H1 (cell line): Measurements from ENCODE around the gene PDZD2. TPM values are rescaled to one million over a fixed set of nuclear protein-coding genes. Genes with fewer than 3 reads are reported as not detected.

ENCODE experiments used
- CTCF ChIA-PET: fragments of 300-600 bp; sonication (Branson Sonifier 250); formaldehyde crosslinking; loops from one replicate; lab custom pipeline; 2021; ENCODE audit not compliant: partially characterized antibody; lab: Charles Lee
- POLR2A ChIA-PET: fragments of 300-600 bp; sonication (Branson Sonifier 250); formaldehyde crosslinking; loops from one replicate; lab custom pipeline; 2021; ENCODE audit warnings: inconsistent platforms; ENCODE audit not compliant: partially characterized antibody; lab: Charles Lee
- DNase-seq, 2 experiments: peaks; one replicate each; pipeline versions ENCODE4 v3.0.0 to v3.0.0-alpha.2; 2010 to 2022; ENCODE audit warnings: low spot score in 2 of 2, low read depth in 1 of 2, mixed read lengths in 1 of 2
- FAIRE-seq: peaks from 2 replicates; lab custom pipeline; 2011; peaks lifted over from hg19 to GRCh38; lab: Jason Lieb, UNC
- H2AFZ ChIP-seq: 2 replicates; pipeline ENCODE4 v1.8.1; 2012; ENCODE audit warnings: low read length, inconsistent platforms
- H2AK5ac ChIP-seq: 2 replicates; pipeline ENCODE4 v1.6.1; 2013; ENCODE audit warnings: low read depth, low read length
- H2BK120ac ChIP-seq: replicated peaks from 2 replicates; pipeline ENCODE3; 2013; ENCODE audit warnings: low read depth, low read length, inconsistent platforms
- H2BK12ac ChIP-seq: 2 replicates; pipeline ENCODE4 v1.6.1; 2013; ENCODE audit warnings: low read depth, low read length
- H2BK15ac ChIP-seq: 2 replicates; pipeline ENCODE4 v1.6.1; 2013; ENCODE audit warnings: low read length
- H2BK20ac ChIP-seq: 2 replicates; pipeline ENCODE4 v1.6.1; 2013; ENCODE audit warnings: low read length
- H2BK5ac ChIP-seq: 2 replicates; pipeline ENCODE4 v1.6.1; 2013; ENCODE audit warnings: low read depth, low read length
- H3K14ac ChIP-seq: 2 replicates; pipeline ENCODE4 v1.6.1; 2013; ENCODE audit warnings: inconsistent platforms; ENCODE audit not compliant: insufficient read length
- H3K18ac ChIP-seq: 2 replicates; pipeline ENCODE4 v1.6.1; 2013; ENCODE audit warnings: low read length; ENCODE audit errors: extremely low read depth
- H3K23ac ChIP-seq: 2 replicates; pipeline ENCODE4 v1.6.1; 2013; ENCODE audit warnings: inconsistent platforms; ENCODE audit not compliant: insufficient read length
- H3K23me2 ChIP-seq: 2 replicates; pipeline ENCODE4 v1.6.1; 2013; ENCODE audit warnings: low read depth, low read length
- H3K27ac ChIP-seq: 2 replicates; pipeline ENCODE4 v1.6.1; 2011; ENCODE audit warnings: low read depth, low read length, inconsistent platforms
- H3K27me3 ChIP-seq, 4 experiments: replicated peaks in 1 of 4; 1 replicate in 1 of 4; 2 replicates in 3 of 4; pipeline versions ENCODE4 v1.6.1 to v1.8.1; 2011 to 2013; ENCODE audit warnings: low read length in 3 of 4, mild to moderate bottlenecking in 3 of 4, inconsistent platforms in 2 of 4, mixed read lengths in 2 of 4, moderate library complexity in 1 of 4; ENCODE audit not compliant: control insufficient read depth in 3 of 4, insufficient read depth in 3 of 4; ENCODE audit errors: extremely low read depth in 1 of 4
- H3K36me3 ChIP-seq, 4 experiments: 2 replicates each; pipeline versions ENCODE4 v1.6.1 to v1.8.1; 2011 to 2013; ENCODE audit warnings: mild to moderate bottlenecking in 4 of 4, low read length in 3 of 4, moderate library complexity in 2 of 4, control low read depth in 1 of 4, inconsistent platforms in 1 of 4; ENCODE audit not compliant: insufficient read depth in 4 of 4, control insufficient read depth in 2 of 4
- H3K4ac ChIP-seq: replicated peaks from 2 replicates; pipeline ENCODE3; 2013; ENCODE audit warnings: low read length, low read depth, mixed read lengths, inconsistent platforms; ENCODE audit not compliant: insufficient read length
- H3K4me1 ChIP-seq, 4 experiments: replicated peaks in 1 of 4; 1 replicate in 1 of 4; 2 replicates in 3 of 4; pipeline versions ENCODE4 v1.6.1 to v1.8.1; 2011 to 2013; ENCODE audit warnings: low read length in 3 of 4, inconsistent platforms in 2 of 4, mixed read lengths in 1 of 4; ENCODE audit not compliant: insufficient read depth in 4 of 4, control insufficient read depth in 3 of 4
- H3K4me2 ChIP-seq, 2 experiments: 2 replicates each; pipeline versions ENCODE4 v1.6.1 to v1.8.1; 2011 to 2013; ENCODE audit warnings: low read depth in 2 of 2, low read length in 2 of 2, control low read depth in 1 of 2, inconsistent platforms in 1 of 2, mild to moderate bottlenecking in 1 of 2; ENCODE audit not compliant: insufficient read depth in 1 of 2
- H3K4me3 ChIP-seq, 4 experiments: fragments of 200-600, 300-600 bp in 1 of 4; sonication (generic), shearing (Covaris generic), sonication (Bioruptor Twin) in 1 of 4; 2 replicates each; pipeline versions ENCODE4 v1.5.1 to v1.8.1; 2011 to 2016; ENCODE audit warnings: low read length in 4 of 4, low read depth in 3 of 4, control low read depth in 2 of 4, inconsistent platforms in 2 of 4, mild to moderate bottlenecking in 2 of 4, mixed read lengths in 1 of 4, moderate library complexity in 1 of 4; ENCODE audit not compliant: insufficient read depth in 2 of 4; ENCODE audit errors: extremely low read depth in 1 of 4
- H3K56ac ChIP-seq: replicated peaks from 2 replicates; pipeline ENCODE3; 2013; ENCODE audit warnings: low read depth, mild to moderate bottlenecking, mixed read lengths, low read length, inconsistent platforms; ENCODE audit not compliant: insufficient read length
- H3K79me1 ChIP-seq: 2 replicates; pipeline ENCODE4 v1.6.1; 2013; ENCODE audit warnings: low read depth, low read length, control low read depth
- H3K79me2 ChIP-seq, 2 experiments: 2 replicates each; pipeline versions ENCODE4 v1.6.1 to v1.8.1; 2012 to 2013; ENCODE audit warnings: low read length in 2 of 2, mild to moderate bottlenecking in 2 of 2, inconsistent platforms in 1 of 2; ENCODE audit not compliant: insufficient read depth in 2 of 2, control insufficient read depth in 1 of 2
- H3K9ac ChIP-seq, 4 experiments: replicated peaks in 1 of 4; 1 replicate in 1 of 4; 2 replicates in 3 of 4; pipeline versions ENCODE4 v1.6.1 to v1.8.1; 2011 to 2013; ENCODE audit warnings: low read depth in 3 of 4, low read length in 3 of 4, control low read depth in 2 of 4, mild to moderate bottlenecking in 2 of 4, moderate library complexity in 2 of 4, inconsistent platforms in 1 of 4; ENCODE audit errors: extremely low read depth in 1 of 4
- H3K9me3 ChIP-seq, 2 experiments: 2 replicates each; pipeline versions ENCODE4 v1.6.1 to v1.8.1; 2012 to 2013; ENCODE audit warnings: mild to moderate bottlenecking in 2 of 2, moderate library complexity in 2 of 2, control low read depth in 1 of 2, inconsistent platforms in 1 of 2, low read depth in 1 of 2, low read length in 1 of 2, mixed read lengths in 1 of 2; ENCODE audit not compliant: insufficient read depth in 2 of 2
- H4K20me1 ChIP-seq, 2 experiments: replicated peaks in 1 of 2; 2 replicates each; pipeline versions ENCODE3 to v1.8.1; 2011 to 2013; ENCODE audit warnings: inconsistent platforms in 2 of 2, low read length in 2 of 2, mild to moderate bottlenecking in 1 of 2; ENCODE audit not compliant: insufficient read depth in 2 of 2, control insufficient read depth in 1 of 2
- H4K5ac ChIP-seq: 2 replicates; pipeline ENCODE4 v1.6.1; 2013; ENCODE audit warnings: low read length, low read depth, mixed read lengths, inconsistent platforms; ENCODE audit not compliant: insufficient read length
- H4K8ac ChIP-seq: 2 replicates; pipeline ENCODE4 v1.8.0; 2013; ENCODE audit warnings: mild to moderate bottlenecking, moderate library complexity, low read length, inconsistent platforms; ENCODE audit not compliant: insufficient read depth; ENCODE audit errors: extremely low read depth
- H4K91ac ChIP-seq: replicated peaks from 2 replicates; pipeline ENCODE3; 2013; ENCODE audit warnings: low read length, mixed read lengths, inconsistent platforms; ENCODE audit not compliant: insufficient read length
- CHD1 ChIP-seq: IDR thresholded peaks from 2 replicates; pipeline ENCODE4 v1.6.1; 2012; ENCODE audit warnings: low read depth, low read length, improper control_type of control experiment
- WGBS, 2 experiments: shearing (Covaris generic) in 1 of 2; methylation state at CpG; one replicate each; pipeline versions ENCODE4 v1.1.6 to v1.1.7; 2013 to 2015; ENCODE audit warnings: low lambda C conversion rate in 2 of 2, mixed read lengths in 2 of 2, inconsistent platforms in 1 of 2, low coverage in 1 of 2, missing lambda C conversion rate in 1 of 2; ENCODE audit not compliant: insufficient replicate concordance in 2 of 2, insufficient coverage in 1 of 2, insufficient read length in 1 of 2; ENCODE audit errors: extremely low coverage in 1 of 2, missing lambda C conversion rate in 1 of 2; 5-methylcytosine and 5-hydroxymethylcytosine counted together
- polyA plus RNA-seq, 7 experiments: library from polyadenylated mRNA; depleted of rRNA in 3 of 7; stranded (reverse) in 5 of 7; unstranded in 2 of 7; fragments of >200 nt in 5 of 7; fragments of 200-250 nt in 2 of 7; gene quantifications; 1 replicate in 5 of 7; 2 replicates in 1 of 7; 4 replicates in 1 of 7; pipeline versions ENCODE4 v1.2.1 to v1.2.3, GENCODE V29; 2011 to 2013; ENCODE audit warnings: missing spikeins in 2 of 7, mixed read lengths in 2 of 7
- total RNA-seq: library from RNA; stranded (reverse); fragmentation: NEBNext Ultra II Directional; extraction: Animal tissue kit (Norgen Biotek cat#: 25700); gene quantifications from 2 replicates; pipeline ENCODE4 v1.2.1, GENCODE V29; 2021

PDZD2 gene
- total and polyA plus RNA-seq, 2 of the 8 experiments (the other 6 are each of a cell fraction or from before 2014, with no cell fraction given): 1.2 to 6.8 TPM

GRCh38 chr5:31935496-31936369 lies 296.8 kb downstream of the PDZD2 start:
- ChIA-PET POLR2A (interaction anchor here (0.7 kb wide), 1 partner anchor 238 kb away, joined by 3 read pairs; no protein-coding TSS in a partner anchor), CTCF (interaction anchor here (1.3 to 1.9 kb wide), 4 partner anchors 8 to 157 kb away, joined by 4 to 6 read pairs (median 6); no protein-coding TSS in a partner anchor)
- DNase-seq (no peak), FAIRE-seq (no peak)
- H4K5ac ChIP-seq: no peak overlapping the region
- no peak overlapping the region for H2BK20ac ChIP-seq
- no peak overlapping the region for H3K9ac ChIP-seq
- no peak overlapping the region for H3K14ac ChIP-seq
- no peak for TF ChIP-seq CHD1
- no peak overlapping the region for H3K56ac ChIP-seq
- H3K4me2 ChIP-seq: no peak overlapping the region
- no peaks in the 10 kb centered on the region for H3K36me3 ChIP-seq
- H4K20me1 ChIP-seq: no peaks in the 10 kb centered on the region
- H3K4ac ChIP-seq: no peak overlapping the region
- H3K18ac ChIP-seq: no peak overlapping the region
- H2AK5ac ChIP-seq: no peak overlapping the region
- no peaks in the 10 kb centered on the region; a peak in 1 of 7 replicates for H3K4me1 ChIP-seq
- no peak overlapping the region for H2AFZ ChIP-seq
- H4K8ac ChIP-seq: no peak overlapping the region
- no peaks in the 10 kb centered on the region for H3K9me3 ChIP-seq
- H2BK12ac ChIP-seq: no peak overlapping the region
- no peak overlapping the region for H4K91ac ChIP-seq
- H3K27me3 ChIP-seq: no peaks in the 10 kb centered on the region
- no peaks in the 10 kb centered on the region for H3K23me2 ChIP-seq
- 90% methylated on average over 10 of the region's 10 CpGs; no CpG with 5 or more reads in 1 of the 2 experiments for WGBS, 2 experiments
- no peak overlapping the region for H2BK120ac ChIP-seq
- H2BK5ac ChIP-seq: no peak overlapping the region
- H3K27ac ChIP-seq: no peak overlapping the region
- H3K23ac ChIP-seq: no peak overlapping the region
- no peak overlapping the region for H2BK15ac ChIP-seq
- no peak overlapping the region for H3K4me3 ChIP-seq
- H3K79me2 ChIP-seq: no peaks in the 10 kb centered on the region
- H3K79me1 ChIP-seq: no peaks in the 10 kb centered on the region
